Vagina (tissue), 2 donors: ENCODE results near the gene DNM2. TPM values are rescaled to one million over a fixed set of nuclear protein-coding genes. Genes with fewer than 3 reads are reported as not detected.

Experiments used
- DNase-seq, 2 donors: peaks; one replicate each; pipeline ENCODE4 v3.0.0-alpha.2; 2017; ENCODE audit errors: extremely low spot score in 2 of 2
- H3K27ac ChIP-seq: fragments of 200-600 bp; sonication (generic); one replicate; pipeline ENCODE4 v1.5.1; 2019
- H3K27me3 ChIP-seq: fragments of 200-600 bp; sonication (generic); one replicate; pipeline ENCODE4 v1.5.1; 2019
- H3K36me3 ChIP-seq, 2 donors: fragments of 200-600 bp; sonication (generic); one replicate each; pipeline ENCODE4 v1.5.1; 2017 to 2019
- H3K4me1 ChIP-seq: fragments of 200-600 bp; sonication (generic); one replicate; pipeline ENCODE4 v1.5.1; 2019
- H3K4me3 ChIP-seq, 2 donors: fragments of 200-600 bp; sonication (generic); 1 replicate in 1 of 2; 2 replicates in 1 of 2; pipeline ENCODE4 v1.5.1; 2016 to 2019
- H3K9me3 ChIP-seq: fragments of 200-600 bp; sonication (generic); one replicate; pipeline ENCODE4 v1.5.1; 2019
- CTCF ChIP-seq, 3 experiments: fragments of 450-650 bp in 2 of 3; fragments of 200-600 bp in 1 of 3; sonication (generic) in 1 of 3; IDR thresholded peaks; one replicate each; pipeline ENCODE4 v1.5.1; 2017 to 2019; ENCODE audit warnings: antibody characterized with exemption in 3 of 3, mild to moderate bottlenecking in 2 of 3, moderate library complexity in 2 of 3
- POLR2A ChIP-seq, 2 donors: fragments of 450-650 bp; IDR thresholded peaks; one replicate each; pipeline ENCODE4 v1.6.1; 2017; ENCODE audit warnings: antibody characterized with exemption in 2 of 2, mild to moderate bottlenecking in 2 of 2, moderate library complexity in 2 of 2
- POLR2AphosphoS5 ChIP-seq, 2 donors: sonication (generic); formaldehyde crosslinking; IDR thresholded peaks; one replicate each; pipeline ENCODE4 v1.9.0; 2017; ENCODE audit warnings: antibody characterized with exemption in 2 of 2, mild to moderate bottlenecking in 2 of 2, low read depth in 1 of 2; ENCODE audit not compliant: insufficient read depth in 1 of 2
- intact Hi-C: fragments of 100-400 bp; cut with DNase I; formaldehyde crosslinking; loops from one replicate; pipeline ENCODE4 v1.15.1; 2023
- total RNA-seq: library from RNA; depleted of rRNA; stranded (reverse); fragments of >200 nt; gene quantifications from one replicate; pipeline ENCODE4 v1.2.3, GENCODE V29; 2016

DNM2 gene
- total RNA-seq, 1 donor from 2014 or later, result 128 TPM

- no peak for DNase-seq
- TF ChIP-seq POLR2A (IDR thresholded peaks at IDR 0.05) (no peak), CTCF (IDR thresholded peaks at IDR 0.05) (no peak), POLR2AphosphoS5 (IDR thresholded peaks at IDR 0.05; ENCODE audit: insufficient read depth in 1 of 2, low read depth in 1 of 2) (no peak)
- H3K36me3 ChIP-seq, result no peaks in the 10 kb centered on the region
- no peaks in the 10 kb centered on the region for H3K4me1 ChIP-seq
- no peak overlapping the region for H3K4me3 ChIP-seq
- H3K27ac ChIP-seq, result no peak overlapping the region
- H3K27me3 ChIP-seq, result no peaks in the 10 kb centered on the region
- no peaks in the 10 kb centered on the region for H3K9me3 ChIP-seq
- intact Hi-C loops, result no loop called here
These were observed 128.8 kb downstream of the DNM2 start for GRCh38 chr19:10846500-10847202.

GRCh38 chr19:10848230-10848856 is 130.5 kb downstream of the DNM2 start, which contains the start of gene C19orf38:
TSS of gene C19orf38 (plus strand) at chr19:10848415. CDS start at chr19:10848509, 94 bp downstream.
- H3K27me3 ChIP-seq, result no peaks in the 10 kb centered on the region
- no peak within 1 kb of the TSS for H3K27ac ChIP-seq
- intact Hi-C loops, result no loop called here
- peak within 1 kb of the TSS in 1 of 2 donors; percentile 16 for H3K4me3 ChIP-seq
- H3K9me3 ChIP-seq, result no peaks in the 10 kb centered on the region
- H3K36me3 ChIP-seq, result no peaks in the 10 kb centered on the region
- TF ChIP-seq CTCF (IDR thresholded peaks at IDR 0.05) (no peak), POLR2AphosphoS5 (IDR thresholded peaks at IDR 0.05; ENCODE audit: insufficient read depth in 1 of 2, low read depth in 1 of 2) (no peak), POLR2A (IDR thresholded peaks at IDR 0.05) (no peak)
- H3K4me1 ChIP-seq, result no peaks in the 10 kb centered on the region
- no peak for DNase-seq

- Histone ChIP-seq H3K9me3 (no peaks in the 10 kb centered on the region), H3K27me3 (no peaks in the 10 kb centered on the region), H3K36me3 (no peaks in the 10 kb centered on the region), H3K4me3 (no peak overlapping the region), H3K27ac (no peak overlapping the region), H3K4me1 (no peaks in the 10 kb centered on the region)
- DNase-seq, result no peak
- no peak for TF ChIP-seq POLR2A (IDR thresholded peaks at IDR 0.05)
- no peak for TF ChIP-seq POLR2AphosphoS5 (IDR thresholded peaks at IDR 0.05; ENCODE audit: insufficient read depth in 1 of 2, low read depth in 1 of 2)
- no peak for TF ChIP-seq CTCF (IDR thresholded peaks at IDR 0.05)
- intact Hi-C loops, result no loop called here
These were observed 132.8 kb downstream of the DNM2 start for GRCh38 chr19:10850631-10851030.

GRCh38 chr19:10852098-10852800 is 134.4 kb downstream of the DNM2 start:
- intact Hi-C loops, result no loop called here
- Histone ChIP-seq H3K27ac (no peak overlapping the region), H3K36me3 (no peaks in the 10 kb centered on the region), H3K4me1 (no peaks in the 10 kb centered on the region), H3K9me3 (no peaks in the 10 kb centered on the region), H3K27me3 (no peaks in the 10 kb centered on the region), H3K4me3 (no peak overlapping the region)
- DNase-seq, result no peak
- TF ChIP-seq POLR2AphosphoS5 (IDR thresholded peaks at IDR 0.05; ENCODE audit: insufficient read depth in 1 of 2, low read depth in 1 of 2) (no peak), POLR2A (IDR thresholded peaks at IDR 0.05) (no peak), CTCF (IDR thresholded peaks at IDR 0.05) (no peak)
